Measurements from ENCODE around the gene RASGRF1.
A peak's percentile ranks its signal among the peaks of the same experiment; 100 is the strongest.
"Not testable (repeated sequence)": the region's sequence is repeated elsewhere in the genome, so short reads cannot be mapped to it uniquely, and the experiment has no call there.

Gene RASGRF1

GRCh38 chr15:79037848-79038247 lies 52.7 kb downstream of the RASGRF1 start:
- no peak for DNase-seq

- DNase-seq, result no peak
Measured at GRCh38 chr15:79036323-79036722, 54.3 kb downstream of the RASGRF1 start.

- no peak for DNase-seq
Measured at GRCh38 chr15:79035814-79036213, 54.8 kb downstream of the RASGRF1 start.

GRCh38 chr15:79035111-79035601 lies 55.4 kb downstream of the RASGRF1 start:
- no peak for DNase-seq

GRCh38 chr15:79034284-79034683 lies 56.3 kb downstream of the RASGRF1 start:
- no peak for DNase-seq

- no peak for DNase-seq
Measured at GRCh38 chr15:79032656-79033055, 57.9 kb downstream of the RASGRF1 start.

GRCh38 chr15:79031821-79032220 lies 58.8 kb downstream of the RASGRF1 start:
- DNase-seq, result no peak

- DNase-seq, result no peak
Measured at GRCh38 chr15:79031201-79031600, 59.4 kb downstream of the RASGRF1 start.

GRCh38 chr15:79030470-79030869 lies 60.1 kb downstream of the RASGRF1 start:
- no peak for DNase-seq

GRCh38 chr15:79028411-79028964 lies 62.1 kb downstream of the RASGRF1 start:
- peak in 1 of 5 donors; percentile 31 for DNase-seq

- no peak for DNase-seq
Measured at GRCh38 chr15:79027532-79028410, 62.8 kb downstream of the RASGRF1 start.

GRCh38 chr15:79025802-79026201 lies 64.8 kb downstream of the RASGRF1 start:
- no peak for DNase-seq

GRCh38 chr15:79025201-79025600 lies 65.4 kb downstream of the RASGRF1 start:
- DNase-seq, result no peak

GRCh38 chr15:79024493-79024892 lies 66.1 kb downstream of the RASGRF1 start:
- not testable (repeated sequence) for DNase-seq

GRCh38 chr15:79023918-79024317 lies 66.7 kb downstream of the RASGRF1 start:
- no peak for DNase-seq

- DNase-seq, result no peak
Measured at GRCh38 chr15:79023546-79023890, 67.1 kb downstream of the RASGRF1 start.

- DNase-seq, result no peak
Measured at GRCh38 chr15:79018960-79019359, 71.6 kb downstream of the RASGRF1 start.

- no peak for DNase-seq
Measured at GRCh38 chr15:79017953-79018352, 72.6 kb downstream of the RASGRF1 start.

- no peak for DNase-seq
Measured at GRCh38 chr15:79016527-79017170, 73.9 kb downstream of the RASGRF1 start.

- no peak for DNase-seq
Measured at GRCh38 chr15:79015416-79015815, 75.2 kb downstream of the RASGRF1 start.

GRCh38 chr15:79010278-79010677 lies 80.3 kb downstream of the RASGRF1 start:
- no peak for DNase-seq

GRCh38 chr15:79009379-79009778 lies 81.2 kb downstream of the RASGRF1 start:
- DNase-seq, result no peak

GRCh38 chr15:79008659-79009058 lies 81.9 kb downstream of the RASGRF1 start:
- no peak for DNase-seq

GRCh38 chr15:79007066-79007465 lies 83.5 kb downstream of the RASGRF1 start:
- DNase-seq, result peak in 1 of 5 donors; percentile 31

Data from T-helper 1 cell (primary cell).